ENCODE results near the gene FAM229A.

FAM229A gene

DNA sequence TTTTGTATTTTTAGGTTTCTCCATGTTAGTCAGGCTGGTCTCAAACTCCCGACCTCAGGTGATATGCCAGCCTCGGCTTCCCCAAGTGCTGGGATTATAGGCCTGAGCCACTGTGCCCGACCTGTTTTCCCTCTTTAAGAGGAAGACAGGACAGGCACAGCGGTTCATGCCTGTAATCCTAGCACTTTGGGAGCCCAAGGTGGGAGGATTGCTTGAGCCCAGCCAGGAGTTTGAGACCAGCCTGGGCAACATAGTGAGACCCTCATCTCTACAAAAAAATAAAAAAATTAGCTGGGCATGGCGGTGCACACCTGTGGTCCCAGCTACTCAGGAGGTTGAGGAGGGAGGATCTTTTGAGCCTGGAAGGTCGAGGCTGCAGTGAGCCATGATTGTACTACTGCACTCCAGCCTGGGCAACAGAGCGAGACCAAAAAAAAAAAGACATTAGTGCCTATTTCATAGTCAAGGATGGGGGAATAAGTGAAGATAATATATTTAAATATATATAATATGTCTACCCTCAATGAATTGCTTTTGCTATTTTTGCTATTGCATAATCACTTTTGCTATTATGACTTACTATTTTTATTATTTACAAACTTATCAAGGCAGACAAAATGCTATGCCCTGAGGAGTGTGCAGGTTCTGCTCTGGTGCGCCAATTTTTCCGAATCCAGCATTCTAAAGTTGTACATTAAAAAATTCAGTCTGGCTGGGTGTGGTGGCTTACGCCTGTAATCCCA lies 44.0 kb downstream of the FAM229A start:
- no peak for DNase-seq (ENCODE audit: low read depth)
- TF ChIP-seq CTCF (IDR thresholded peaks at IDR 0.05; ENCODE audit: control insufficient read depth, insufficient read depth, low read depth, low read length, missing control alignments), result no peak
- H3K4me3 ChIP-seq (ENCODE audit: control insufficient read depth, low read depth, low read length), result no peak overlapping the region

- TF ChIP-seq CTCF (IDR thresholded peaks at IDR 0.05; ENCODE audit: control insufficient read depth, insufficient read depth, low read depth, low read length, missing control alignments), result no peak
- no peak overlapping the region for H3K4me3 ChIP-seq (ENCODE audit: control insufficient read depth, low read depth, low read length)
- DNase-seq (ENCODE audit: low read depth), result no peak
Observed at GRCh38 chr1:32316903-32317277, 45.4 kb downstream of the FAM229A start.

DNA sequence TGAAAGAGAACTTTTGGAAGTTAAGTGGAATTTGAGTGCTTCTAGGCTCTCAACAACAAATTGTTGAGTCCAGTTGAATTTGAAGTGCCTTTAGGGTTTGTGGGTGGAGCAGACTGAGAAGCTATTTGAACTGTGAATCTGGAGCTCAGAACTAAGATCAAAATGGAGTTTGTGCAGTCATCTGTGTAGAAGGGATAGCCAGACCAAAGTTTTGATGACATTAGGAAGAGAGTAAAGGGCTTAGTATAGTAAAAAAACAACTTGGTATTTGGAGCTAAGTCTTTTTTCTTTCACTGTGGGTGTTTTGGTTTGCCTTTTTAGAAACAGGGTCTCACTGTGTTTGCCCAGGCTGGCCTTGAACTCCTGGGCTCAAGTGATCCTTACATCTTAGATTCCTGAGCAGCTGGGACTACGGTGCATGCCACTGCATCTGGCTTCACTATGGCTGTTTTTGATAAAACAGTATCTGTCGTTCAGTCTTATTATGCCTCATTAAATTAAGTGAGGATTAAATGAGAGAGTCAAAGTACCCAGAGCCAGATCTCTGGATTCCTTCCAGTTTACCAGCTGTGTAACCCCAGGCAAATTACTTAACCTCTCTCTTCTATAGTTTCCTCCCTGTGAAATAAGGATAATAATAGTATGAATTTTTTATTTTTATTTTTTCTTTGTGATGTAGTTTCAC lies 50.4 kb downstream of the FAM229A start:
- TF ChIP-seq CTCF (IDR thresholded peaks at IDR 0.05; ENCODE audit: control insufficient read depth, insufficient read depth, low read depth, low read length, missing control alignments), result no peak
- DNase-seq (ENCODE audit: low read depth), result no peak
- no peak overlapping the region for H3K4me3 ChIP-seq (ENCODE audit: control insufficient read depth, low read depth, low read length)
